GM12875 (cell line): ENCODE results near the gene KCNMA1.

ENCODE experiments used
- H3K4me3 ChIP-seq: one replicate; pipeline ENCODE4 v1.5.1; 2011; ENCODE audit warnings: low read depth, low read length, control low read depth
- CTCF ChIP-seq: IDR thresholded peaks from 2 replicates; pipeline ENCODE4 v1.5.1; 2011; ENCODE audit warnings: low read depth, mild to moderate bottlenecking, control low read depth, inconsistent platforms, low read length, moderate library complexity, borderline replicate concordance; ENCODE audit not compliant: insufficient read depth

Gene KCNMA1

GRCh38 chr10:77537720-77538373, 99.8 kb downstream of the KCNMA1 start:
- no peak overlapping the region for H3K4me3 ChIP-seq
- TF ChIP-seq CTCF: no peak

DNA sequence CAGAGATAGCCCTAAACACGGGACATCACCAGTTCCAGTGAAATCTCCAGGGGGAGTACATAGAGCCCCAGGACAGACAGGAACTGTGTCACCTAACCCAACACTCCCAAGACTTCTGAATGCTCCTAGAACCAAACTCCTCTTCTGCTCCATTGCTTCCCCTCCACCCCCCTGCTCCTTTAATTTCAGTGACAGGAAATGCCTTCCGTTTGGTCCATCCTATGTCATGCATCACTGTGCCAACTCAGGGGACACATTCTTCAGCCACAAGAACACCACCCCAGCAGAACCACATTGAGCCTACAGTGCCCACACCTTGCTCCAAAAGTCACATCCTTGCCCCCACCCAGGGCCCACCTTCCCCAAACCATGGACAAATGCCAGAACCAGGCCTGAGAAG, 100.5 kb downstream of the KCNMA1 start:
- H3K4me3 ChIP-seq: no peak overlapping the region
- no peak for TF ChIP-seq CTCF

DNA sequence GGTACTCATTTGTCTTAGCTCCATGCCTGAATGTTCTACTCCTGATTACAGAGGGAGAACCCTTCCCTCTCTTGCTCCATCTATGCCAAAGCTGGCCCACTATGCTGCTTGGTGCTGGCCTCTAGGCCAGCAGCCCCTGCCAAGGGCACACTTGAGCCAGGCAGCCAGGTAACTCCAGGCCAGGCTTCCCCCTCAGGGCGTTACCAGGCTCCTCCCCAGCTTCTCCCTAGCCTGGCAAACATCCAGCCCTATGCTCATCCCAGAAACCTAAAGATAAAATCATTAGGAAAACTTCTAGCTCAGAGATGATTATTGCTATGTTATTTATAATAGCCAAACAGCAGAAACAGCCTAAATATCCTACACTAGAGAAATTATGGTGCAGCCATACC, 103.7 kb downstream of the KCNMA1 start:
- no peak for TF ChIP-seq CTCF

GRCh38 chr10:77533146-77533886, 104.3 kb downstream of the KCNMA1 start:
- TF ChIP-seq CTCF: no peak
- no peak overlapping the region for H3K4me3 ChIP-seq

More for the DNA sequence above, 103.7 kb downstream of the KCNMA1 start:
- H3K4me3 ChIP-seq: no peak overlapping the region

GRCh38 chr10:77532068-77532467, 105.5 kb downstream of the KCNMA1 start:
- no peak for TF ChIP-seq CTCF
- no peak overlapping the region for H3K4me3 ChIP-seq

- no peak overlapping the region for H3K4me3 ChIP-seq
- no peak for TF ChIP-seq CTCF
These were observed 106.1 kb downstream of the KCNMA1 start for GRCh38 chr10:77531441-77532001.

- H3K4me3 ChIP-seq: no peak overlapping the region
- TF ChIP-seq CTCF: no peak
These were observed 107.6 kb downstream of the KCNMA1 start for GRCh38 chr10:77530011-77530410.
